Measurements from ENCODE around the gene THRAP3. TPM values are rescaled to one million over a fixed set of nuclear protein-coding genes. Genes with fewer than 3 reads are reported as not detected.

The THRAP3 gene, protein sequence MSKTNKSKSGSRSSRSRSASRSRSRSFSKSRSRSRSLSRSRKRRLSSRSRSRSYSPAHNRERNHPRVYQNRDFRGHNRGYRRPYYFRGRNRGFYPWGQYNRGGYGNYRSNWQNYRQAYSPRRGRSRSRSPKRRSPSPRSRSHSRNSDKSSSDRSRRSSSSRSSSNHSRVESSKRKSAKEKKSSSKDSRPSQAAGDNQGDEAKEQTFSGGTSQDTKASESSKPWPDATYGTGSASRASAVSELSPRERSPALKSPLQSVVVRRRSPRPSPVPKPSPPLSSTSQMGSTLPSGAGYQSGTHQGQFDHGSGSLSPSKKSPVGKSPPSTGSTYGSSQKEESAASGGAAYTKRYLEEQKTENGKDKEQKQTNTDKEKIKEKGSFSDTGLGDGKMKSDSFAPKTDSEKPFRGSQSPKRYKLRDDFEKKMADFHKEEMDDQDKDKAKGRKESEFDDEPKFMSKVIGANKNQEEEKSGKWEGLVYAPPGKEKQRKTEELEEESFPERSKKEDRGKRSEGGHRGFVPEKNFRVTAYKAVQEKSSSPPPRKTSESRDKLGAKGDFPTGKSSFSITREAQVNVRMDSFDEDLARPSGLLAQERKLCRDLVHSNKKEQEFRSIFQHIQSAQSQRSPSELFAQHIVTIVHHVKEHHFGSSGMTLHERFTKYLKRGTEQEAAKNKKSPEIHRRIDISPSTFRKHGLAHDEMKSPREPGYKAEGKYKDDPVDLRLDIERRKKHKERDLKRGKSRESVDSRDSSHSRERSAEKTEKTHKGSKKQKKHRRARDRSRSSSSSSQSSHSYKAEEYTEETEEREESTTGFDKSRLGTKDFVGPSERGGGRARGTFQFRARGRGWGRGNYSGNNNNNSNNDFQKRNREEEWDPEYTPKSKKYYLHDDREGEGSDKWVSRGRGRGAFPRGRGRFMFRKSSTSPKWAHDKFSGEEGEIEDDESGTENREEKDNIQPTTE
- 61.2 and 61.7 TPM in 2 replicates for total RNA-seq (2014; rRNA removed; shearing (Covaris generic))

DNA sequence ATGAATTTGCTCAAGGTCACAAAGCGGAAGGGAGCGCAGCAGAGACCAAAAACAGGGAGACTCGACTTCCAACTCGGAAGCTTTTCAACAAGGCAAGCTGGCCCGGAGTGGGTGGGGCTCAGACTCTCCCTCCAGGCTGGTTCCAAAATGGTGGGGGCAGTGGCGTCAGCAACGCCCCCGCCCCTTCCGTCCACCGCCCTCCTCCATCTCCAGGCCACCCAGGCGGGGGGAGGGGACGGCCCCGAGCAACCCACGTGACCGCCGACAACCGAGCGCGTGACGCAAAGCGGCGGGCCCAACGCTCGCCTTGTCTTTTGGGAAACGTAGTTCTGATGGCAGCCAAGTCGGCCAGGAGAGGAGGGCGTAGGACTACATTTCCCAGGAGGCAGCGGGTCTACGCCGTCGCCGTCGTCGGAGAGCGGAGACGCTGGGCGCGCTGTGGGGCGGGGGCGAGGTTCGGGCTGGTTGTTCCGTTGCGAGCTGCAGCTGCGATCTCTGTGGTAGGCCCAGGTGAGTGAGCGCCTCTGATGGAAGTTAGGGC, at the start of gene THRAP3:
Gene THRAP3, plus strand, starts transcription at position 448 of the 541 bp plus-strand sequence. CDS start 58,121 bp downstream, outside the sequence.

DNA sequence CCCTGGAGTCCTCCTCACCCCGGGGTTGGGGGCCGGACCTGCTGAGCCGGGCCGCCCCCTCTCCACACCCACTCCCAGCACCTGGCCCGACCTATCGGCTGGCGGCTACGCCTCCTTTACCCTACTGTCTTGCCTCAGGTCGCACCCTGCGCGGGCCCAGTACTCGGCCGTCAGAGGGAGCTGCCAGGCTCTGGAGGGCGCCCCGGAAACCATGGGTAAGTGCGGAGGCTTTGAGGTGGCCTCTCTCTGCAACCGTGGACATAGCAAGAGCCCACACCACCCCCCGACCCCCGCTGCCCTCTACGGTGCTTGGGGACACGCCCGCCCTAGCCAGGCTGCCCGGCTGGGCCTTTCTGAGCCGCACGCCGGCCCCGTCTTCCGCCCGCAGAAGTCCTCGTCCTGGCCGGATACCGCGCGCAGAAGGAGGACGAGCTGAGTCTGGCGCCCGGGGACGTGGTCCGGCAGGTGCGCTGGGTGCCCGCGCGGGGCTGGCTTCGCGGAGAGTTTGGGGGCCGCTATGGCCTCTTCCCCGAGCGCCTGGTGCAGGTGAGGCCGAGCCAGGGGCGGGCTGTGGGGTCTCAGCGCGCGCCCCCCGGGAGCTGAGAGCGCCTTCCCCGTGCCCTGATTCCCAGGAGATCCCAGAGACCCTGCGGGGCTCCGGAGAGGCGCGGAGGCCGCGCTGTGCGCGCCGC, 82.1 kb downstream of the THRAP3 start, which contains the start of gene SH3D21:
Gene SH3D21, plus strand, starts transcription at position 159 of the 692 bp plus-strand sequence. Its CDS starts 53 bp downstream, at position 212.

DNA sequence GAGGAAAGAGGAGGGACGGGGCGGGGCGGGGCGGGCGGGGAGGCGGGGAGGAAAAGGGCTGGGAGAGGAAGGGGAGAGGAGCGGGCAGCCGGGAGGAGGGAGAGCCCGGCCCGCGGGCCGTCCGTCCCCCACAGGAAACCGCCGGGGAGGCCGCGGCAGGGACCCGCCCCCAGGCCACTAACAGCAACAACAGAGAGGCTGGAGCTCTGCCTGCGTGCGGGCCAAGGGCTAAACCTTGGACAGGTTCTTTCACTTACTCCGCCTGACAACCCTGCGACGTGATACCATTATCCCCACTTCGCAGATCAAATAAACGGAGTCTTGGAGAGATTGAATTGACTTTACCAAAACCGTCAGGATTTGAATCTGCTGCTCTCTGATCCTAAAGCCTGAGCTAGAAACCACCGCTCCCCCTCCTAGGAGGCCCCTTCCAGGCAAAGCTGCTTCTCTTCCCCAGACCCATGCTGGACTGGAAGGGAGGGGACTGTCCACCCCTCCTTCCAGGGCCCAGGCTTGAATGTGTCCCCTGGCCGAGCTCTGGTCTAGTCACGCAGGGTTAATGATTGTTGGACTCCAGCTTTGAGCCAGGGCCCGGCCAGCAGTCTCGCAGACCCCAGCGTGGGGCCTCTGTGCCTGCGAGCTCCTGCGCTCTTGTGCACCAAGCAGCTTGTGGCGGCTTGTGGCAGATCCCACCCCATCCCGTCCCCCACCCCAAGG, 99.6 kb downstream of the THRAP3 start, which contains the start of gene EVA1B:
Gene EVA1B, minus strand, starts transcription at position 10 of the 717 bp plus-strand sequence. CDS start 608 bp downstream, outside the sequence.

Small RNA genes lying within 50 kb of the gene (small RNA-seq; reads per million reads assigned to genes)
- not detected for gene RN7SL131P
- gene UBE2V2P4 = not detected

Other genes starting within 250 kb of the THRAP3 start
- 0.45 TPM in 1 of 2 replicates, not detected in the other for gene TEKT2, start 140.3 kb upstream of the THRAP3 start, total RNA-seq (2014; rRNA removed; shearing (Covaris generic))
- gene ADPRS, start 135.6 kb upstream of the THRAP3 start, total RNA-seq (2014; rRNA removed; shearing (Covaris generic)) = 53.1 and 61.6 TPM in 2 replicates
- gene COL8A2, start 99.2 kb upstream of the THRAP3 start, total RNA-seq (2014; rRNA removed; shearing (Covaris generic)) = 1.1 and 1.3 TPM in 2 replicates
- 62.4 and 72.7 TPM in 2 replicates for gene TRAPPC3, start 75.0 kb upstream of the THRAP3 start, total RNA-seq (2014; rRNA removed; shearing (Covaris generic))
- 131 and 142 TPM in 2 replicates for gene MAP7D1, start 68.3 kb upstream of the THRAP3 start, total RNA-seq (2014; rRNA removed; shearing (Covaris generic))
- 5.2 and 6.3 TPM in 2 replicates for gene SH3D21, start 81.9 kb downstream of the THRAP3 start, total RNA-seq (2014; rRNA removed; shearing (Covaris generic))
- 95.6 and 113 TPM in 2 replicates for gene EVA1B, start 99.2 kb downstream of the THRAP3 start, total RNA-seq (2014; rRNA removed; shearing (Covaris generic))
- 22.3 and 29.4 TPM in 2 replicates for gene STK40, start 161.5 kb downstream of the THRAP3 start, total RNA-seq (2014; rRNA removed; shearing (Covaris generic))
- 10.7 and 18.4 TPM in 2 replicates for gene LSM10, start 173.5 kb downstream of the THRAP3 start, total RNA-seq (2014; rRNA removed; shearing (Covaris generic))
- 7.0 and 8.4 TPM in 2 replicates for gene OSCP1, start 226.0 kb downstream of the THRAP3 start, total RNA-seq (2014; rRNA removed; shearing (Covaris generic))
- gene MRPS15, start 239.9 kb downstream of the THRAP3 start, total RNA-seq (2014; rRNA removed; shearing (Covaris generic)) = 115 and 120 TPM in 2 replicates